Panc1 (cell line): ENCODE data around the gene BCAS3. TPM values are rescaled to one million over a fixed set of nuclear protein-coding genes. Genes with fewer than 3 reads are reported as not detected.

Experiments used
- ATAC-seq: fragments of 200-7000 bp; cut with Tn5 transposase; 2 replicates; pipeline ENCODE4 v1.9.1; 2020; ENCODE audit warnings: mild to moderate bottlenecking, moderate library complexity
- BruUV-seq: library from RNA; stranded (reverse); fragments of 400-500 nt; replicated peaks from 2 replicates; lab custom pipeline; 2021; lab: Mats Ljungman, UMichigan
- CTCF ChIA-PET: fragments of 300-600 bp; sonication (Branson Sonifier 250); formaldehyde crosslinking; loops from one replicate; lab custom pipeline; 2022; ENCODE audit warnings: antibody characterized with exemption; lab: Charles Lee
- POLR2A ChIA-PET: fragments of 300-600 bp; sonication (Branson Sonifier 250); formaldehyde crosslinking; loops from one replicate; lab custom pipeline; 2022; ENCODE audit warnings: antibody characterized with exemption; lab: Charles Lee
- DNase-seq: peaks from one replicate; pipeline ENCODE4 v3.0.0-alpha.2; 2010; ENCODE audit warnings: low read depth, low spot score
- H3K27ac ChIP-seq: 2 replicates; pipeline ENCODE4 v1.5.1; 2011; ENCODE audit warnings: mild to moderate bottlenecking, low read length, inconsistent platforms
- H3K27me3 ChIP-seq: fragments of 200-500 bp; sonication (Bioruptor generic); 2 replicates; pipeline ENCODE4 v1.6.0; 2014; ENCODE audit warnings: low read length, inconsistent platforms; ENCODE audit not compliant: control insufficient read depth, insufficient read depth
- H3K36me3 ChIP-seq: fragments of 200-500 bp; sonication (Bioruptor generic); 2 replicates; pipeline ENCODE4 v1.5.1; 2014; ENCODE audit warnings: inconsistent platforms, mild to moderate bottlenecking, low read length, moderate library complexity; ENCODE audit not compliant: control insufficient read depth, insufficient read depth
- H3K4me1 ChIP-seq: 2 replicates; pipeline ENCODE4 v1.5.1; 2011; ENCODE audit warnings: inconsistent platforms, mild to moderate bottlenecking, low read length, moderate library complexity; ENCODE audit not compliant: control insufficient read depth, insufficient read depth
- H3K4me3 ChIP-seq, 2 experiments: 2 replicates each; pipeline ENCODE4 v1.5.1; 2011 to 2012; ENCODE audit warnings: low read depth in 2 of 2, low read length in 2 of 2, mild to moderate bottlenecking in 2 of 2, inconsistent platforms in 1 of 2, moderate library complexity in 1 of 2
- H3K9me3 ChIP-seq: fragments of 200-500 bp; sonication (Bioruptor generic); 2 replicates; pipeline ENCODE4 v1.5.1; 2014; ENCODE audit warnings: low read depth, mild to moderate bottlenecking, inconsistent platforms, low read length, moderate library complexity; ENCODE audit not compliant: control insufficient read depth, insufficient read depth
- POLR2AphosphoS5 ChIP-seq: IDR thresholded peaks from 2 replicates; pipeline ENCODE4 v1.6.1; 2012; ENCODE audit warnings: mild to moderate bottlenecking, low read depth, low read length, moderate library complexity
- SIN3A ChIP-seq: IDR thresholded peaks from 2 replicates; pipeline ENCODE4 v1.6.1; 2012; ENCODE audit warnings: low read depth, mild to moderate bottlenecking, low read length, moderate library complexity, borderline replicate concordance; ENCODE audit not compliant: insufficient read depth
- TCF7L2 ChIP-seq: IDR thresholded peaks from 2 replicates; pipeline ENCODE4 v1.6.1; 2011; ENCODE audit warnings: mild to moderate bottlenecking, low read depth, low read length, inconsistent platforms
- in situ Hi-C: cut with HindIII; loops from 2 replicates; pipeline ENCODE4 v1.10.0; 2016; ENCODE audit warnings: low sequenced_read_pairs, low pct_unique_long_range_greater_than_20kb
- intact Hi-C: fragments of 100-400 bp; cut with micrococcal nuclease; formaldehyde crosslinking; loops from one replicate; pipeline ENCODE4 v1.10.0; 2022; ENCODE audit not compliant: unreplicated experiment
- total RNA-seq: library from RNA; stranded (reverse); gene quantifications from one replicate; pipeline ENCODE4 v1.2.1, GENCODE V29; 2021; ENCODE audit not compliant: unreplicated experiment
- TF ChIP-seq, protein P1 (sequence below): fragments of 450-650 bp; IDR thresholded peaks from 2 replicates; pipeline ENCODE4 v1.5.1; 2017; ENCODE audit warnings: mild to moderate bottlenecking
- TF ChIP-seq, protein P2 (sequence below), 2 experiments: IDR thresholded peaks; 2 replicates each; pipeline ENCODE4 v1.6.1; 2011 to 2012; ENCODE audit warnings: low read depth in 2 of 2, control low read depth in 1 of 2, low read length in 1 of 2, mild to moderate bottlenecking in 1 of 2, moderate library complexity in 1 of 2; ENCODE audit not compliant: insufficient read depth in 1 of 2

The BCAS3 gene
- total RNA-seq, 1 experiment from 2014 or later: 9.3 TPM

DNA sequence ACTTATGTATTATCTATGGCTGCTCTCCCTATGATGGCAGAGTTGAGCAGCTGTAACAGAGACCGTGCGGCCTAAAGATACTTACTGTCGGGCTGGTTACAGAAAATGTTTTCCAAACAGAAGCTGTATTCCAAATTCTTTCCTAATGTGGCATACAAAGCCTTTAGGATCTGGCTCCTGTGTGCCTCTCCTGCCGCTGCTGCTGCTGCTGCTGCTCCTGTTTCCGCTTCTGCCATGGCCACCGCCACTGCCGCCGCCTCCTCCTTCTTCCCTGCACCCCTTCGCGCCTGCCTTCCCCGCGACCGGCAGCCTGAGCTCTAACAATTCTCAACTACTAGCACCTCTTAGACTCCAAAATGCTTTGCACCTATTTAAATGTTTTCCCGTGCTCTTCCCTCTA lies 458.1 kb downstream of the BCAS3 start:
- H3K36me3 ChIP-seq: no peaks in the 10 kb centered on the region
- CTCF ChIA-PET: no interaction called here
- no peaks in the 10 kb centered on the region for H3K4me1 ChIP-seq
- no peak overlapping the region for H3K4me3 ChIP-seq
- in situ Hi-C loops (no loop called here), intact Hi-C loops (no loop called here)
- no TSS peak for BruUV-seq
- POLR2A ChIA-PET: no interaction called here
- no peak for ATAC-seq
- no peak for TF ChIP-seq TCF7L2
- DNase-seq: no peak
- no peaks in the 10 kb centered on the region for H3K27me3 ChIP-seq
- no peak overlapping the region for H3K27ac ChIP-seq
- no peaks in the 10 kb centered on the region for H3K9me3 ChIP-seq

DNA sequence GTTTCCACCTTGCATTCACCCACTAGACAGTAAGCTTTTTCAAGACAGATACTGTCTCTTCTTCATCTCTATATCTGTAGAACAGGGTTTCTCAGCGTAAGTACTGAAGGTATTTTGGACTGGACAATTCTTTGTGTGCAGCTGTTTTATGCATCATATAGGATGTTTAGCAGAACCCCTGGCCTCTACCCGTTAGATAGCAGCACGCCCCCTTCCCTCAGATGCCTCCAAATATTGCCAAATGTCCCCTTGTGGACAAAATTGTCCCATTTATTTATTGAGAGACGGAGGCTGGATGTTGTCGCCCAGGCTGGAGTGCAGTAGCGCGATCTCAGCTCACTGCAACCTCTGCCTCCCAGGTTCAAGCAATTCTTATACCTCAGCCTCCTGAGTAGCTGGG lies 458.6 kb downstream of the BCAS3 start:
- TF ChIP-seq POLR2AphosphoS5 (no peak), SIN3A (no peak)
- Histone ChIP-seq H3K9me3 (no peaks in the 10 kb centered on the region), H3K36me3 (no peaks in the 10 kb centered on the region), H3K27me3 (no peaks in the 10 kb centered on the region), H3K27ac (no peak overlapping the region), H3K4me1 (no peaks in the 10 kb centered on the region), H3K4me3 (no peak overlapping the region)
- intact Hi-C loops (no loop called here), in situ Hi-C loops (no loop called here)
- ChIA-PET CTCF (no interaction called here), POLR2A (no interaction called here)
- no peak for DNase-seq
- no TSS peak for BruUV-seq
- ATAC-seq: no peak

DNA sequence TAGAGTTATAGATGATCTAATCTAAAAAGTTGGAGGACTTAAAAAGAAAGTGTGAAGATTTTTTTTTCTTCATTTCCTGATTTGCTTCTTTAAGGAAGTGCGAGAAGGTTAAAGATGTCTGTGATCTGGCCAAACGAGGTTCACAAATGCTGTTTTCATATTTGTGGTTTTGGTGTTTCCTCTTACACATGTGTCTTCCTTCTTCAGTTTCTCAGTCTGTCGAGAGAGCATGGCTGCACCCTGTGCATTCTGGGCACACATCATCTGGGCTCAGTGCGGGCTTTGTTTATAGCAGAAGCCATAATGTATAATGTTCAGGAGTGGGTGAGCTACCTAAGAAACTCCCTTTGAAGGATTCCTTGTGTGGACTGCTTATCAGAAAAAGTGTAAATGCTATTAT lies 461.6 kb downstream of the BCAS3 start:
- Histone ChIP-seq H3K4me3 (no peak overlapping the region), H3K27ac (0 out of 2 replicates have a peak overlapping the region, but pooled peaks have one; percentile 20), H3K36me3 (no peaks in the 10 kb centered on the region), H3K27me3 (no peaks in the 10 kb centered on the region), H3K9me3 (no peaks in the 10 kb centered on the region), H3K4me1 (no peaks in the 10 kb centered on the region)
- ChIA-PET POLR2A (no interaction called here), CTCF (no interaction called here)
- ATAC-seq: no peak
- BruUV-seq: no TSS peak
- TF ChIP-seq SIN3A (no peak), TCF7L2 (no peak), POLR2AphosphoS5 (no peak)
- TF ChIP-seq, protein P1, sequence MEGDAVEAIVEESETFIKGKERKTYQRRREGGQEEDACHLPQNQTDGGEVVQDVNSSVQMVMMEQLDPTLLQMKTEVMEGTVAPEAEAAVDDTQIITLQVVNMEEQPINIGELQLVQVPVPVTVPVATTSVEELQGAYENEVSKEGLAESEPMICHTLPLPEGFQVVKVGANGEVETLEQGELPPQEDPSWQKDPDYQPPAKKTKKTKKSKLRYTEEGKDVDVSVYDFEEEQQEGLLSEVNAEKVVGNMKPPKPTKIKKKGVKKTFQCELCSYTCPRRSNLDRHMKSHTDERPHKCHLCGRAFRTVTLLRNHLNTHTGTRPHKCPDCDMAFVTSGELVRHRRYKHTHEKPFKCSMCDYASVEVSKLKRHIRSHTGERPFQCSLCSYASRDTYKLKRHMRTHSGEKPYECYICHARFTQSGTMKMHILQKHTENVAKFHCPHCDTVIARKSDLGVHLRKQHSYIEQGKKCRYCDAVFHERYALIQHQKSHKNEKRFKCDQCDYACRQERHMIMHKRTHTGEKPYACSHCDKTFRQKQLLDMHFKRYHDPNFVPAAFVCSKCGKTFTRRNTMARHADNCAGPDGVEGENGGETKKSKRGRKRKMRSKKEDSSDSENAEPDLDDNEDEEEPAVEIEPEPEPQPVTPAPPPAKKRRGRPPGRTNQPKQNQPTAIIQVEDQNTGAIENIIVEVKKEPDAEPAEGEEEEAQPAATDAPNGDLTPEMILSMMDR: no peak
- TF ChIP-seq, protein P2, sequence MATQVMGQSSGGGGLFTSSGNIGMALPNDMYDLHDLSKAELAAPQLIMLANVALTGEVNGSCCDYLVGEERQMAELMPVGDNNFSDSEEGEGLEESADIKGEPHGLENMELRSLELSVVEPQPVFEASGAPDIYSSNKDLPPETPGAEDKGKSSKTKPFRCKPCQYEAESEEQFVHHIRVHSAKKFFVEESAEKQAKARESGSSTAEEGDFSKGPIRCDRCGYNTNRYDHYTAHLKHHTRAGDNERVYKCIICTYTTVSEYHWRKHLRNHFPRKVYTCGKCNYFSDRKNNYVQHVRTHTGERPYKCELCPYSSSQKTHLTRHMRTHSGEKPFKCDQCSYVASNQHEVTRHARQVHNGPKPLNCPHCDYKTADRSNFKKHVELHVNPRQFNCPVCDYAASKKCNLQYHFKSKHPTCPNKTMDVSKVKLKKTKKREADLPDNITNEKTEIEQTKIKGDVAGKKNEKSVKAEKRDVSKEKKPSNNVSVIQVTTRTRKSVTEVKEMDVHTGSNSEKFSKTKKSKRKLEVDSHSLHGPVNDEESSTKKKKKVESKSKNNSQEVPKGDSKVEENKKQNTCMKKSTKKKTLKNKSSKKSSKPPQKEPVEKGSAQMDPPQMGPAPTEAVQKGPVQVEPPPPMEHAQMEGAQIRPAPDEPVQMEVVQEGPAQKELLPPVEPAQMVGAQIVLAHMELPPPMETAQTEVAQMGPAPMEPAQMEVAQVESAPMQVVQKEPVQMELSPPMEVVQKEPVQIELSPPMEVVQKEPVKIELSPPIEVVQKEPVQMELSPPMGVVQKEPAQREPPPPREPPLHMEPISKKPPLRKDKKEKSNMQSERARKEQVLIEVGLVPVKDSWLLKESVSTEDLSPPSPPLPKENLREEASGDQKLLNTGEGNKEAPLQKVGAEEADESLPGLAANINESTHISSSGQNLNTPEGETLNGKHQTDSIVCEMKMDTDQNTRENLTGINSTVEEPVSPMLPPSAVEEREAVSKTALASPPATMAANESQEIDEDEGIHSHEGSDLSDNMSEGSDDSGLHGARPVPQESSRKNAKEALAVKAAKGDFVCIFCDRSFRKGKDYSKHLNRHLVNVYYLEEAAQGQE (IDR thresholded peaks at IDR 0.05; ENCODE audit: insufficient read depth in 1 of 2, low read depth in 2 of 2, low read length in 1 of 2): no peak
- in situ Hi-C loops: no loop called here
- intact Hi-C loops: no loop called here
- no peak for DNase-seq
